ENCODE measurements around the gene CCDC172. TPM values are rescaled to one million over a fixed set of nuclear protein-coding genes. Genes with fewer than 3 reads are reported as not detected.

Gene CCDC172
- total RNA-seq (not detected), polyA plus RNA-seq (not detected)

- intact Hi-C loops (cut with micrococcal nuclease) = no loop called here
- peak within 1 kb of the TSS in 1 of 7 donors; percentile 57 for H3K27ac Mint-ChIP-seq
- H3K4me3 ChIP-seq (ENCODE audit: low read length in 2 of 2) = no peak within 1 kb of the TSS
- no peak within 1 kb of the TSS for H3K27ac ChIP-seq (ENCODE audit: low read depth, low read length)
- no peaks in the 10 kb centered on the region for H3K9me3 ChIP-seq (ENCODE audit: control insufficient read depth in 1 of 2, low read length in 2 of 2)
- H3K27me3 Mint-ChIP-seq = no peaks in the 10 kb centered on the region
- no peaks in the 10 kb centered on the region for H3K4me1 ChIP-seq (ENCODE audit: insufficient read depth, low read length)
- ChIA-PET CTCF (ENCODE audit: partially characterized antibody) (no interaction called here), POLR2A (ENCODE audit: partially characterized antibody) (no interaction called here)
- no peaks in the 10 kb centered on the region for H3K27me3 ChIP-seq (ENCODE audit: insufficient read depth, low read length)
- no peaks in the 10 kb centered on the region for H3K36me3 ChIP-seq (ENCODE audit: insufficient read depth, low read length)
- no peaks in the 10 kb centered on the region for H3K36me3 Mint-ChIP-seq
- no peak within 1 kb of the TSS for H3K4me3 Mint-ChIP-seq
- peaks cover 0 to 4% (median 0%) of the 10 kb centered on the region in 8 donors for H3K9me3 Mint-ChIP-seq
- no peaks in the 10 kb centered on the region for H3K4me1 Mint-ChIP-seq
- no peak for DNase-seq
Measured at GRCh38 chr10:116324227-116324950, at the start of gene CCDC172. CCDC172 (plus strand) TSS chr10:116324448; CDS start chr10:116325012, 564 bp downstream.

GRCh38 chr10:116276981-116277380 lies 47.3 kb upstream of the CCDC172 start:
- Histone ChIP-seq H3K27me3 (ENCODE audit: insufficient read depth, low read length) (peaks cover 5% of the 10 kb centered on the region), H3K36me3 (ENCODE audit: insufficient read depth, low read length) (no peaks in the 10 kb centered on the region), H3K4me1 (ENCODE audit: insufficient read depth, low read length) (no peaks in the 10 kb centered on the region), H3K27ac (ENCODE audit: low read depth, low read length) (no peak overlapping the region), H3K4me3 (ENCODE audit: low read length in 2 of 2) (no peak overlapping the region), H3K9me3 (ENCODE audit: control insufficient read depth in 1 of 2, low read length in 2 of 2) (no peaks in the 10 kb centered on the region)
- H3K9me3 Mint-ChIP-seq = peaks cover 0 to 10% (median 4%) of the 10 kb centered on the region in 8 donors
- intact Hi-C loops (cut with micrococcal nuclease) = no loop called here
- ChIA-PET POLR2A (ENCODE audit: partially characterized antibody) (no interaction called here), CTCF (ENCODE audit: partially characterized antibody) (no interaction called here)
- H3K4me1 Mint-ChIP-seq = peaks cover 4 to 12% (median 8%) of the 10 kb centered on the region in 4 donors
- no peak overlapping the region for H3K27ac Mint-ChIP-seq
- H3K36me3 Mint-ChIP-seq = no peaks in the 10 kb centered on the region
- H3K4me3 Mint-ChIP-seq = no peak overlapping the region
- no peak for DNase-seq
- H3K27me3 Mint-ChIP-seq = peaks cover 22 to 25% of the 10 kb centered on the region in 2 donors

GRCh38 chr10:116278846-116279245 lies 45.4 kb upstream of the CCDC172 start:
- Histone ChIP-seq H3K4me1 (ENCODE audit: insufficient read depth, low read length) (no peaks in the 10 kb centered on the region), H3K4me3 (ENCODE audit: low read length in 2 of 2) (no peak overlapping the region), H3K27ac (ENCODE audit: low read depth, low read length) (no peak overlapping the region), H3K9me3 (ENCODE audit: control insufficient read depth in 1 of 2, low read length in 2 of 2) (no peaks in the 10 kb centered on the region), H3K36me3 (ENCODE audit: insufficient read depth, low read length) (no peaks in the 10 kb centered on the region), H3K27me3 (ENCODE audit: insufficient read depth, low read length) (peaks cover 5% of the 10 kb centered on the region)
- POLR2A ChIA-PET (ENCODE audit: partially characterized antibody) = no interaction called here
- CTCF ChIA-PET (ENCODE audit: partially characterized antibody) = no interaction called here
- no peak overlapping the region for H3K27ac Mint-ChIP-seq
- peaks cover 17 to 20% of the 10 kb centered on the region in 2 donors for H3K27me3 Mint-ChIP-seq
- DNase-seq = no peak
- H3K9me3 Mint-ChIP-seq = peaks cover 0 to 7% (median 3%) of the 10 kb centered on the region in 8 donors
- no peak overlapping the region for H3K4me3 Mint-ChIP-seq
- no peaks in the 10 kb centered on the region for H3K36me3 Mint-ChIP-seq
- intact Hi-C loops (cut with micrococcal nuclease) = no loop called here
- peaks cover 0 to 7% (median 3%) of the 10 kb centered on the region in 4 donors for H3K4me1 Mint-ChIP-seq

GRCh38 chr10:116281775-116282174 lies 42.5 kb upstream of the CCDC172 start:
- Mint-ChIP-seq H3K4me3 (no peak overlapping the region), H3K4me1 (no peaks in the 10 kb centered on the region), H3K9me3 (peaks cover 0 to 10% (median 2%) of the 10 kb centered on the region in 8 donors), H3K36me3 (no peaks in the 10 kb centered on the region), H3K27ac (no peak overlapping the region), H3K27me3 (peaks cover 0 to 3% of the 10 kb centered on the region in 2 donors)
- no peak overlapping the region for H3K4me3 ChIP-seq (ENCODE audit: low read length in 2 of 2)
- no peaks in the 10 kb centered on the region for H3K4me1 ChIP-seq (ENCODE audit: insufficient read depth, low read length)
- H3K36me3 ChIP-seq (ENCODE audit: insufficient read depth, low read length) = no peaks in the 10 kb centered on the region
- no peaks in the 10 kb centered on the region for H3K9me3 ChIP-seq (ENCODE audit: control insufficient read depth in 1 of 2, low read length in 2 of 2)
- no peaks in the 10 kb centered on the region for H3K27me3 ChIP-seq (ENCODE audit: insufficient read depth, low read length)
- intact Hi-C loops (cut with micrococcal nuclease) = no loop called here
- CTCF ChIA-PET (ENCODE audit: partially characterized antibody) = no interaction called here
- POLR2A ChIA-PET (ENCODE audit: partially characterized antibody) = no interaction called here
- DNase-seq = no peak
- no peak overlapping the region for H3K27ac ChIP-seq (ENCODE audit: low read depth, low read length)

GRCh38 chr10:116286626-116287200 lies 37.5 kb upstream of the CCDC172 start:
- Mint-ChIP-seq H3K27me3 (peaks cover 0 to 3% of the 10 kb centered on the region in 2 donors), H3K4me3 (no peak overlapping the region), H3K4me1 (no peaks in the 10 kb centered on the region), H3K36me3 (no peaks in the 10 kb centered on the region), H3K9me3 (peaks cover 0 to 4% (median 0%) of the 10 kb centered on the region in 8 donors), H3K27ac (no peak overlapping the region)
- ChIA-PET POLR2A (ENCODE audit: partially characterized antibody) (no interaction called here), CTCF (ENCODE audit: partially characterized antibody) (no interaction called here)
- no peak overlapping the region for H3K4me3 ChIP-seq (ENCODE audit: low read length in 2 of 2)
- no peaks in the 10 kb centered on the region for H3K27me3 ChIP-seq (ENCODE audit: insufficient read depth, low read length)
- no peaks in the 10 kb centered on the region for H3K36me3 ChIP-seq (ENCODE audit: insufficient read depth, low read length)
- H3K27ac ChIP-seq (ENCODE audit: low read depth, low read length) = no peak overlapping the region
- H3K4me1 ChIP-seq (ENCODE audit: insufficient read depth, low read length) = no peaks in the 10 kb centered on the region
- H3K9me3 ChIP-seq (ENCODE audit: control insufficient read depth in 1 of 2, low read length in 2 of 2) = no peaks in the 10 kb centered on the region
- intact Hi-C loops (cut with micrococcal nuclease) = no loop called here
- DNase-seq = no peak

GRCh38 chr10:116287906-116288501 lies 36.2 kb upstream of the CCDC172 start:
- H3K27ac ChIP-seq (ENCODE audit: low read depth, low read length) = no peak overlapping the region
- no peaks in the 10 kb centered on the region for H3K4me1 Mint-ChIP-seq
- H3K36me3 ChIP-seq (ENCODE audit: insufficient read depth, low read length) = no peaks in the 10 kb centered on the region
- no peak overlapping the region for H3K27ac Mint-ChIP-seq
- H3K36me3 Mint-ChIP-seq = no peaks in the 10 kb centered on the region
- no peaks in the 10 kb centered on the region for H3K4me1 ChIP-seq (ENCODE audit: insufficient read depth, low read length)
- POLR2A ChIA-PET (ENCODE audit: partially characterized antibody) = no interaction called here
- peaks cover 0 to 3% of the 10 kb centered on the region in 2 donors for H3K27me3 Mint-ChIP-seq
- H3K9me3 Mint-ChIP-seq = peaks cover 0 to 4% (median under 1%) of the 10 kb centered on the region in 8 donors
- DNase-seq = no peak
- no peaks in the 10 kb centered on the region for H3K27me3 ChIP-seq (ENCODE audit: insufficient read depth, low read length)
- intact Hi-C loops (cut with micrococcal nuclease) = no loop called here
- no peak overlapping the region for H3K4me3 ChIP-seq (ENCODE audit: low read length in 2 of 2)
- no peak overlapping the region for H3K4me3 Mint-ChIP-seq
- no peaks in the 10 kb centered on the region for H3K9me3 ChIP-seq (ENCODE audit: control insufficient read depth in 1 of 2, low read length in 2 of 2)
- CTCF ChIA-PET (ENCODE audit: partially characterized antibody) = no interaction called here

- H3K27ac Mint-ChIP-seq = no peak overlapping the region
- H3K9me3 ChIP-seq (ENCODE audit: control insufficient read depth in 1 of 2, low read length in 2 of 2) = no peaks in the 10 kb centered on the region
- no peak for DNase-seq
- H3K4me1 Mint-ChIP-seq = no peaks in the 10 kb centered on the region
- H3K4me1 ChIP-seq (ENCODE audit: insufficient read depth, low read length) = no peaks in the 10 kb centered on the region
- no peak overlapping the region for H3K27ac ChIP-seq (ENCODE audit: low read depth, low read length)
- intact Hi-C loops (cut with micrococcal nuclease) = no loop called here
- H3K9me3 Mint-ChIP-seq = peaks cover 0 to 7% (median 0%) of the 10 kb centered on the region in 8 donors
- peaks cover 0 to 3% of the 10 kb centered on the region in 2 donors for H3K27me3 Mint-ChIP-seq
- ChIA-PET POLR2A (ENCODE audit: partially characterized antibody) (no interaction called here), CTCF (ENCODE audit: partially characterized antibody) (no interaction called here)
- no peak overlapping the region for H3K4me3 Mint-ChIP-seq
- H3K36me3 ChIP-seq (ENCODE audit: insufficient read depth, low read length) = no peaks in the 10 kb centered on the region
- H3K36me3 Mint-ChIP-seq = no peaks in the 10 kb centered on the region
- H3K27me3 ChIP-seq (ENCODE audit: insufficient read depth, low read length) = no peaks in the 10 kb centered on the region
- no peak overlapping the region for H3K4me3 ChIP-seq (ENCODE audit: low read length in 2 of 2)
Measured at GRCh38 chr10:116289652-116290051, 34.6 kb upstream of the CCDC172 start.
